Measurements from ENCODE around the gene NDRG4. TPM values are rescaled to one million over a fixed set of nuclear protein-coding genes. Genes with fewer than 3 reads are reported as not detected.

NDRG4 gene
- total RNA-seq, 1 donor from 2014 or later: 150 TPM

DNA sequence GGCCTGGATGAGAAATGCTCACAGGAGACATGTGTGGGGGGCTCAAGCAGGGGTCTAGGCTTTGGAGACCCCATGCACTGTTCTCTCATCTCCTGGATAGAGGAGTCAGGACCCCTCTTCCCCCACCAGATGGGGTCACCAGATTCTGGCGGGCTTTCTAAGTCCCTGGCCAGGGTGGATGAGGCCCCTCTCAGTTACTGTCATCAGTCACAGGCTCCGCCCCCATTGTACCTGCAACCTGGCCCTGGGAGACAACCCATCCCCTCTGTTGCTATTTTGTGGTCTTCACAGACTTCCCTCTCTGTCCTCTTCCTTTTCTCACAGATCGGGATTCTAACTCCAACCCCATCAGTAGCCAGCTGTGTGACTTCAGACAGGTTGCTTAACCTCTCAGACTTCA is 33.5 kb upstream of the NDRG4 start:
- H3K27me3 ChIP-seq: peaks cover 21% of the 10 kb centered on the region
- intact Hi-C loops (cut with DNase I): no loop called here
- no peak for DNase-seq (ENCODE audit: low spot score in 2 of 2)

DNA sequence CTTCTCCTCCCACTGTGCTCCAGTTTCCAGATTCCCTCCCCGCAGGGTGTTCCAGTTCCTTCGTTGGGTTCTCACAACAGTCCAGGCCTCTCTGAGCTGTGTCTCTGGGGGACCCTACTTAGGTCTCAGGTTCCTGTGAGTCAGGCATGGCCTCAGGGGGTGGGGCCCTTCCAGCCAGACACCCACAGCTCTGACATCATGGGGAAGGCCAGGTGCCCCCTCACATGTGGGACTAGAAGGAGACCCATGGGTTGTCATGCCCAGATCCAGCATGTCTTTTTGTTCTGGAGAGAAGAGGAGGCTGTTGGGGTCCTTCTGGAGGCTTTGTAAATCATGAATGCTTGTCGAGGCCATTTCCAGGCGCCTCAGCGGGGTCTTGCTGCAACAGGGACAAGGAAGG is 32.0 kb upstream of the NDRG4 start:
- TF ChIP-seq, protein P1, sequence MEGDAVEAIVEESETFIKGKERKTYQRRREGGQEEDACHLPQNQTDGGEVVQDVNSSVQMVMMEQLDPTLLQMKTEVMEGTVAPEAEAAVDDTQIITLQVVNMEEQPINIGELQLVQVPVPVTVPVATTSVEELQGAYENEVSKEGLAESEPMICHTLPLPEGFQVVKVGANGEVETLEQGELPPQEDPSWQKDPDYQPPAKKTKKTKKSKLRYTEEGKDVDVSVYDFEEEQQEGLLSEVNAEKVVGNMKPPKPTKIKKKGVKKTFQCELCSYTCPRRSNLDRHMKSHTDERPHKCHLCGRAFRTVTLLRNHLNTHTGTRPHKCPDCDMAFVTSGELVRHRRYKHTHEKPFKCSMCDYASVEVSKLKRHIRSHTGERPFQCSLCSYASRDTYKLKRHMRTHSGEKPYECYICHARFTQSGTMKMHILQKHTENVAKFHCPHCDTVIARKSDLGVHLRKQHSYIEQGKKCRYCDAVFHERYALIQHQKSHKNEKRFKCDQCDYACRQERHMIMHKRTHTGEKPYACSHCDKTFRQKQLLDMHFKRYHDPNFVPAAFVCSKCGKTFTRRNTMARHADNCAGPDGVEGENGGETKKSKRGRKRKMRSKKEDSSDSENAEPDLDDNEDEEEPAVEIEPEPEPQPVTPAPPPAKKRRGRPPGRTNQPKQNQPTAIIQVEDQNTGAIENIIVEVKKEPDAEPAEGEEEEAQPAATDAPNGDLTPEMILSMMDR (IDR thresholded peaks at IDR 0.05): no peak
- Histone ChIP-seq H3K27me3 (peaks cover 21% of the 10 kb centered on the region), H3K36me3 (no peaks in the 10 kb centered on the region), H3K9me3 (no peaks in the 10 kb centered on the region), H3K27ac (no peak overlapping the region), H3K4me1 (peaks cover 6 to 10% of the 10 kb centered on the region in 2 donors), H3K4me3 (no peak overlapping the region)
- DNase-seq (ENCODE audit: low spot score in 2 of 2): no peak
- intact Hi-C loops (cut with DNase I): no loop called here

More for the DNA sequence above, 33.5 kb upstream of the NDRG4 start:
- no peak overlapping the region for H3K4me3 ChIP-seq
- peaks cover 6 to 10% of the 10 kb centered on the region in 2 donors for H3K4me1 ChIP-seq
- TF ChIP-seq, protein P1 (IDR thresholded peaks at IDR 0.05): no peak
- H3K9me3 ChIP-seq: no peaks in the 10 kb centered on the region
- no peak overlapping the region for H3K27ac ChIP-seq
- no peaks in the 10 kb centered on the region for H3K36me3 ChIP-seq

DNA sequence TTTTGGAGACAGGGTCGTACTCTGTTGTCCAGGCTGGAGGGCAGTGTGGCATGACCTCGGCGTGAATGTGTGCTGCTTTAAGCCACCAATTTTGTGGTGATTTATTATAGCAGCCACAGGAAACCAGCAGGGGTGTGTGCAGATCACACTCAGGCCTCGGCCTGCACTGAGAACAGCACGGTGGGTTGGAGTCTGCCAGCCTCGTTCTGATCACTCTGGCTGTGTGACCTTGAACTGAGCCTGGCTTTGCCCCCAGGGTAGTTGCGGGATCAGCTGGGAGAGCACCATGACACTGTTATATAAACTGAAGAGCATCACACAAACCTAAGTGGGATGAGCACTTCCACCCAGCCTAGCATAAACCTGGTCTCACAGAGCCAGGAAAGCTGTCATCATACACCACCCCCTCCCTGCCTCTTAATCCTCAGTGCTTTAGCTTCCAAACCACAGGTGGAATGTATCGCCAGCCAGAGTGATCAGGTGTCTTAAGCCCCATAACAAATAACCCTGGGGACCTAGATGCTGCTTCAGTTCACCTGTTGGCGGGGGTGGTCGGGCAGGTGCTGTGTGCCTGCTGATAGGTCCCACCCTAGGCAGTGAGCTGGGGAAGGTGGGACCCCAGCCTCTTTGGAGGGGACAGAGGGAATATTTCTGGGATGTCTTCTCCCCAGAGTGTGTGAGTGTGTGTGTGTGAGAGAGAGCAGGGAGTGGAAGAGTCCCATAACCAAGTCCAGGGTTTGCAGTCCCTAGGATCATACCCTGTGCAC is 28.6 kb upstream of the NDRG4 start:
- DNase-seq (ENCODE audit: low spot score in 2 of 2): no peak
- no peak overlapping the region for H3K27ac ChIP-seq

DNA sequence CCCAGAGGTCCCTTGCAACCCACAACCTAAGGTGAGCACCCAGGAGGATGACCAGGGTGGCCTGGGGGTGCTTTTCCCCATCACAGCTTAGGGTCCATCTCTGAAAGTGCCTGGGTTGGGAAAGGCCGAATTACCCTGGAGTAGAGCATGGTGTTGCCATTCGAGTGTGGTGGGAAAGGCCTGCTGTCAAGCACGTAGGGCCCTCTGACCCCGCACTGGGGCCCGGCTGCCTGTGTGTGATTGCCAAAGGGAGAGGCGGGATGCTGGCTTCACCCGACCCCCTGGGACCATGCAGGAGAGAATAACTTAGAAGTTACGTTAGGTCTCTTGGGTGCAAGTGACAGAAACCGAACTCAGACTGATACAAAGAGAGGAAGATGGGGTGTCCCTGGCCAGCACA is 27.7 kb upstream of the NDRG4 start:
- intact Hi-C loops (cut with DNase I): no loop called here

More for the DNA sequence above, 28.6 kb upstream of the NDRG4 start:
- Histone ChIP-seq H3K4me1 (no peaks in the 10 kb centered on the region), H3K36me3 (no peaks in the 10 kb centered on the region), H3K4me3 (no peak overlapping the region), H3K27me3 (no peaks in the 10 kb centered on the region), H3K9me3 (no peaks in the 10 kb centered on the region)
- TF ChIP-seq, protein P1 (IDR thresholded peaks at IDR 0.05): no peak
- intact Hi-C loops (cut with DNase I): no loop called here

DNA sequence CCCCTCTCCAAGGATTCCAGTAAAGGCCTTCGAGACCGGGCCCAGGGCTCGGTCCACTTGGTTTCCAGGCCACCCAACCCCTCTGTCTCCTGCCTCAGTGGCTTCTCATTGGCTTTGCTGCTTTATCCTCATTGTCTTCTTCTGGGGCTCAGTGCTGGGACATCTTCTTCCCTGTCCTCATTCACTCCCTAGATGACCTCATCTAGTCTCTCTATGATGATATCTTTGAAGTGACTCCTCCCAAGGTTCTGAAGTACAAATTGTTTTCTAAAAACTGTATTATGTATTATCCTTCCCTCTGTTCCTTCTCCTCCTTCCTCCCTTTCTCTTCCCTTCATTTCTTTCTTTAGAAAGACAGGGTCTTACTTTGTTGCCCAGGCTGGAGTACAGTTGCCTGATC is 27.1 kb upstream of the NDRG4 start:
- no peaks in the 10 kb centered on the region for H3K4me1 ChIP-seq
- H3K27ac ChIP-seq: no peak overlapping the region
- intact Hi-C loops (cut with DNase I): no loop called here
- H3K4me3 ChIP-seq: no peak overlapping the region
- H3K9me3 ChIP-seq: no peaks in the 10 kb centered on the region
- no peaks in the 10 kb centered on the region for H3K36me3 ChIP-seq
- no peak for DNase-seq (ENCODE audit: low spot score in 2 of 2)
- H3K27me3 ChIP-seq: no peaks in the 10 kb centered on the region
- TF ChIP-seq, protein P1 (IDR thresholded peaks at IDR 0.05): no peak

More for the DNA sequence above, 27.7 kb upstream of the NDRG4 start:
- Histone ChIP-seq H3K9me3 (no peaks in the 10 kb centered on the region), H3K27me3 (no peaks in the 10 kb centered on the region), H3K27ac (no peak overlapping the region), H3K36me3 (no peaks in the 10 kb centered on the region), H3K4me1 (no peaks in the 10 kb centered on the region), H3K4me3 (no peak overlapping the region)
- TF ChIP-seq, protein P1 (IDR thresholded peaks at IDR 0.05): no peak
- no peak for DNase-seq (ENCODE audit: low spot score in 2 of 2)
